ENCODE data around the gene DRD4.

Gene DRD4

DNA sequence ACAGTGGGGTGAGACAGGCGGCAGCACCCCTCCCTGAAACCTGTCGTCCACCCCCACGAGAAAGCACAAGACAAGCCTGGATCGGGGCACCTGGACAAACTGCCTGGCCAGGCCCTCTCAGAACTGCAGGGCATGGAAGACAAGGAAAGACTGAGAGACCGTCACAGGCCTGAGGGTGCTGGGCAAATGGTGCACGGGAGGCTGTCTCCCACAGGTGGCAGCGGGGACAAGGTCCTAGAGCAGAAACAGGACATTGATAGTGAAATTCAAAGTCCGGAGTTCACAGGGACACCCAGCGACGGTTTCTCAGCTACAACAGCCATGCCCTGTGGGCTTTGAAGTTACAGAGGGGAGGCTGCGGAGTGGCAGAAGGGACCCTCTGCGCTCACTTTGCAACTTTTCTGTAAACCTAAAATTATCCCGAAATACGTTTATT lies 20.6 kb downstream of the DRD4 start:
- TF ChIP-seq, protein P1, sequence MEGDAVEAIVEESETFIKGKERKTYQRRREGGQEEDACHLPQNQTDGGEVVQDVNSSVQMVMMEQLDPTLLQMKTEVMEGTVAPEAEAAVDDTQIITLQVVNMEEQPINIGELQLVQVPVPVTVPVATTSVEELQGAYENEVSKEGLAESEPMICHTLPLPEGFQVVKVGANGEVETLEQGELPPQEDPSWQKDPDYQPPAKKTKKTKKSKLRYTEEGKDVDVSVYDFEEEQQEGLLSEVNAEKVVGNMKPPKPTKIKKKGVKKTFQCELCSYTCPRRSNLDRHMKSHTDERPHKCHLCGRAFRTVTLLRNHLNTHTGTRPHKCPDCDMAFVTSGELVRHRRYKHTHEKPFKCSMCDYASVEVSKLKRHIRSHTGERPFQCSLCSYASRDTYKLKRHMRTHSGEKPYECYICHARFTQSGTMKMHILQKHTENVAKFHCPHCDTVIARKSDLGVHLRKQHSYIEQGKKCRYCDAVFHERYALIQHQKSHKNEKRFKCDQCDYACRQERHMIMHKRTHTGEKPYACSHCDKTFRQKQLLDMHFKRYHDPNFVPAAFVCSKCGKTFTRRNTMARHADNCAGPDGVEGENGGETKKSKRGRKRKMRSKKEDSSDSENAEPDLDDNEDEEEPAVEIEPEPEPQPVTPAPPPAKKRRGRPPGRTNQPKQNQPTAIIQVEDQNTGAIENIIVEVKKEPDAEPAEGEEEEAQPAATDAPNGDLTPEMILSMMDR (IDR thresholded peaks at IDR 0.05; ENCODE audit: low read depth, low read length): no peak

DNA sequence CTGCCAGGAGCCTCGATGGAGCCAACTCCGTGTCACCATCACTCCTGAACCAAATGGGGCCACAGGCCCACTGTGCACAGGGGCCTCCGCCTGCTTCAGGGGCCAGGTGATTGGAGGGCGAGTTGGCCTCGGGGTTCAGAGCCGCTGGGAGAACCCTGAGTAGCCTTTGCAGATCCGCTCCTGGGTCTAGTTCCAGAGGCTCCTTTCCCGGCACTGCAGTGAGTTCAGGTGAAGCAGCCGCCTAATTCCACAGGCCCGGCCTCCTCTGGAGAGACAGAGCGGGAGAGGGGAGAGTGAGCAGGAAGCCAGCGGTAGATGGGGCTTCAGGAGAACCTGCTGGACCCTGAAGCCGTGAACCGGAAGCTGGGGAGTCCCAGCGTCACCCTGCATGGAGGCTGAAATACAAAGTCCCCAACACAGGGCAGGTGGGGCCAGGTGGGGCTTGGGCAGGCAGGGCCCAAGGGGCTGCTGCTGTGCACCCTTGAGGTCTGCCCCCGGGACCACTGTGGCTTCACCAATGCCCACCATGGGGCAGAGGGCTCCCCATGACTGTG lies 22.5 kb downstream of the DRD4 start:
- TF ChIP-seq, protein P1 (IDR thresholded peaks at IDR 0.05; ENCODE audit: low read depth, low read length): no peak
- H3K4me3 ChIP-seq (ENCODE audit: low read depth, low read length): no peak overlapping the region

More for the DNA sequence above, 20.6 kb downstream of the DRD4 start:
- no peak overlapping the region for H3K4me3 ChIP-seq (ENCODE audit: low read depth, low read length)

DNA sequence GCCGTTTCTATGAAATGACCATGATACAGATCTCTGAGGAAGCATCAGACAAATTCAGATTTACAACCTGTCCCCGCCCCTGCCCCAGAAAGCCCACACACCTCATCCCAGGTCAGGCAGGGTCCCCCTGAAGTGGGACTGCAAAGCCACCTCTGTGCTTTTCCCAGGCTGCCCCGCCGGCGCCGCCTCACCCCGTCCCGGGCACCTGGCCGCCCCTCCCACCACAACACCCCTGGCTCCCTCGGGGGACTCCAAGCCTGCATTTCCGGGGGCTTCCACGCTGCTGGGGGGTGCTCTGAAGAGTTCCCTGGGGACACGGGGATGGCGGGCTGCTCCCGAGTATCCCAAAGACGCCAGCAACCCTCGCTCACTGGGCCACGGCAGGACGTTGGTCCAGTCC lies 23.2 kb downstream of the DRD4 start:
- no peak overlapping the region for H3K4me3 ChIP-seq (ENCODE audit: low read depth, low read length)
- TF ChIP-seq, protein P1 (IDR thresholded peaks at IDR 0.05; ENCODE audit: low read depth, low read length): no peak

DNA sequence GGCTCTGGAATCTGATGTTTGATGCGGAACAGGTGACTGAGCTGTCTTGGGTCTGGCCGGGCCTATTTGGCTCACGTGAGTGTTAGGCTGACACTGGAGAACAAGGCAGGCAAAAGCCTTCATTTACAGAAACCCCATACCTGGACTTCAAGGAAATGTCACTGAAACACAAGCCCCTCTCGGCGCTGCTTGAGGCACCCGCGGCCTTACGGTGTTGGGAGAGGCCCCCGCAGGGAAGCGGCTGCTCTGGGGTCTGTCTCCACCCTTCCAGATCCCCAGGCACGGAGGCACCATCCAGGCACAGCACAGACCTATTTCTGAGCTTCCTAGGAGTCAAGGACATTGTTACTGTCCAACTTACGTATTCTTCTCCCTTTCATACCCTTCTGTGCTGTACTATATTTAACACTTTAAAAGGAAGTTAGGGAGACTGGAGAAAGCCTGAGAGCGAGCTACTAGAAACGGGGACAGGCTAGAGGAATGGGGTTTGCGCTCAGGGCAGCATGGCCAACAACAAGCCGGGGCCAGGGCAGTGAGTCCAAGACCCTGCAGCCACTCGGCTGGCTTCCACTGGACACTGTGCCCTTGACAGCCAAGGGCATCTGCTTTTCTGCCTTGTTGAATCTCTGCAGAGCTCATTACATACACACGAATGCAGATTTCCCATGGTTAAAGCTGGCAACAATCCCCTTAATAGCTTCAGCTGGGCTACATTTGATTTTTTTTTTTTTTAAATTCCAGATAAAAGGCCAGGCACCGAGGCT lies 23.8 kb downstream of the DRD4 start:
- TF ChIP-seq, protein P1 (IDR thresholded peaks at IDR 0.05; ENCODE audit: low read depth, low read length): no peak
- H3K4me3 ChIP-seq (ENCODE audit: low read depth, low read length): no peak overlapping the region

DNA sequence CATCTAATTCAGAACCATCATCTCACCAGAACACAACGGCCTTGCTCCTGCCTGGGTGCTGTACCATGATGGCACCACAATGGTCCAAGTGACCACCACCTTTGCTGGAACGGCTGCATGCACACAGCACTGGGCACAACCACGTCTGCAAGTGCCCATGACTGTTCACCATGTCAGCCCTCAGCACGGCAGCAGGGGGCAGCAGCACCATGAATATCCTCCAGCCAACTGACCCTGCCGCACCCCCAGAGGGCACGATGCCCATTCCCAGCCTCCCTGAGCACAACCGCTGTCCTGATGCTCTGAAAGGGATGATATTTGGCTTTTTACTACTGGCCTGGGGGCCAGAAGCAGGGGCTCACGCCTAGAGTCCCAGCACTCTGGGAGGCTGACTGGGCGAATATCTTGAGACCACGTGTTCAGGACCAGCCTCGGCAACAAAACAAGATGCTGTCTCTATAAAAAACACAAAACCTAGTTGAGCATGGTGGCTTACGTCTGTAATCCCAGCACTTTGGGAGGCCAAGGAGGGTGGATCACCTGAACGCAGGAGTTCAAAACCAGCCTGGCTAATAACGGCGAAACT lies 25.7 kb downstream of the DRD4 start:
- TF ChIP-seq, protein P1 (IDR thresholded peaks at IDR 0.05; ENCODE audit: low read depth, low read length): peak; percentile 56
- H3K4me3 ChIP-seq (ENCODE audit: low read depth, low read length): no peak overlapping the region

DNA sequence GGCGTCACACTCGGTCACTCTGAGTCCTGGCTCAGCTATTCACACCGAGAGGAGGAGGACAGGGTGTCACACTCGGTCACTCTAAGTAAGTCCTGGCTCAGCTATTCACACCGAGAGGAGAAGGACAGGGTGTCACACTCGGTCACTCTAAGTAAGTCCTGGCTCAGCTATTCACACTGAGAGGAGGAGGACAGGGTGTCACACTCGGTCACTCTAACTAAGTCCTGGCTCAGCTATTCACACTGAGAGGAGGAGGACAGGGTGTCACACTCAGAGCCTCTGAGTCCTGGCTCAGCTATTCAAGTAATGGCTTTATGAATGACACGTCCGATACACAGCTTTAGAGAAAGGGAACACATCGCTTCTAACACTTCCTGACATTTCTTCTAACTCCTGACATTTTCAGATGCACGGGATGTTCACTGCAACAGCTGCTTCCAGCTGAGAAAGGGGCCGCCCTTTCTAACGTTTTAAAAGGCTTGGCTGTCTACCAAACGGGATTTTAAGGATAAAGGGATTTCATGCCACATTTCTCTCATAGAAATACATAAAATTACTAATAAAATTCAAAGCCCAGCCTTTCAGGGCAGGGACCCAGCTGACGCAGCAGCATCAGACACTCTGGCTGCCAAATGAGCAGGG lies 28.1 kb downstream of the DRD4 start:
- TF ChIP-seq, protein P1 (IDR thresholded peaks at IDR 0.05; ENCODE audit: low read depth, low read length): no peak
- H3K4me3 ChIP-seq (ENCODE audit: low read depth, low read length): no peak overlapping the region
